ENCODE measurements around the gene ARHGEF39. TPM values are rescaled to one million over a fixed set of nuclear protein-coding genes. Genes with fewer than 3 reads are reported as not detected.

The ARHGEF39 gene
- total and polyA plus RNA-seq, 10 of the 15 experiments (the other 5 are each of a cell fraction or from before 2014, with no cell fraction given) = 2.0 to 28.9 (median 13.2) TPM

DNA sequence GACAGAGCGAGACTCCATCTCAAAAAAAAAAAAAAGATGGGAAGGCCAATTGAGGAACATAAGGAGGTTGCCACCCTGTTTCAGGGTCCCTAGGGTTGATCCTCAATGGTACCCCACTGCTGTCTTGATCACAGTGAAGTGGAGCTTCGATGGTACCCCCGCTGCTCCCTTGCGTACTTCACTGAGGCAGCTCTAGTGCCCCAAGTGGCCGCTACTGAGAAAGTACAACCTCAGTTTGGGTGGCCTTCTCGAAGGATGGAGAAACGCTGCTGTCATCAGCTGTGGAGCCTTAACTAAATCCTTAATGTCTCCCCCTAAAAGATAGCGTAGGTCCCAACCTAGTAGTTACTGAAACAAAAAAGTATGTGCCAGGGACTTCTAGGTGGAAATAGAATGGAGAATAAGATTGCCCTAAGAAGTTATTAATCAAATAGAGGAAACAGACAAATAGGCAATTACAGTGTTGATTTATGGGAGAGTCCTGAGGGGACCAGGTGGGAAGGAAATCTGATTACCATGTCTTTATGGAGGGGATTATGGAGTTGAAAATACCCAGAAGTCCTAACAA is 53.7 kb downstream of the ARHGEF39 start:
- ChIA-PET SMC1A (ENCODE audit: uncharacterized antibody, unreplicated experiment) (interaction anchor here (1.0 to 3.3 kb wide), 7 partner anchors 9 to 115 kb away, joined by 3 to 16 read pairs (median 5); partner anchors contain the start of genes CCDC107 and RMRP), CTCF (interaction anchor here (0.7 to 6.3 kb wide), 25 partner anchors 8 to 179 kb away, joined by 3 to 55 read pairs (median 5); partner anchors contain the start of genes ARHGEF39, CCDC107, CREB3 and GBA2), POLR2A (interaction anchor here (0.6 to 1.2 kb wide), 5 partner anchors 18 to 124 kb away, joined by 3 to 6 read pairs (median 3); partner anchors contain the start of gene SIT1), RAD21 (ENCODE audit: unreplicated experiment) (interaction anchor here (0.5 to 1.3 kb wide), 6 partner anchors 25 to 117 kb away, joined by 3 to 7 read pairs (median 4); partner anchors contain the start of genes CCDC107 and RMRP)
- no peak overlapping the region for H3K9ac ChIP-seq (ENCODE audit: control insufficient read depth, insufficient read depth, low read length)
- intact Hi-C loops (cut with micrococcal nuclease; ENCODE audit: unreplicated experiment) = no loop called here
- H3K4me2 ChIP-seq (ENCODE audit: control insufficient read depth, insufficient read depth) = no peak overlapping the region
- no peaks in the 10 kb centered on the region for H4K20me1 ChIP-seq (ENCODE audit: control insufficient read depth, insufficient read depth)
- TF ChIP-seq FOXK2 (IDR thresholded peaks at IDR 0.05) (no peak), CTCF (IDR thresholded peaks at IDR 0.05 in 2 of 3, conservative IDR thresholded peaks at IDR 0.05 in 1 of 3; ENCODE audit: control insufficient read depth in 2 of 3, extremely low read depth in 1 of 3, insufficient read depth in 1 of 3, low read depth in 3 of 3, low read length in 3 of 3) (peak; percentile 73 to 80 (median 77)), SREBF2 (IDR thresholded peaks at IDR 0.05; ENCODE audit: low read length) (no peak), RCOR1 (conservative IDR thresholded peaks at IDR 0.05; ENCODE audit: low read depth, low read length) (no peak), CBX5 (IDR thresholded peaks at IDR 0.05; ENCODE audit: low read depth) (no peak), RAD21 (IDR thresholded peaks at IDR 0.05; ENCODE audit: insufficient read depth, low read depth, low read length) (peak; percentile 39), CHD4 (IDR thresholded peaks at IDR 0.05) (no peak), ATF3 (IDR thresholded peaks at IDR 0.05; ENCODE audit: borderline replicate concordance, extremely low read depth, low read depth, low read length) (no peak)
- TF ChIP-seq, protein P1, sequence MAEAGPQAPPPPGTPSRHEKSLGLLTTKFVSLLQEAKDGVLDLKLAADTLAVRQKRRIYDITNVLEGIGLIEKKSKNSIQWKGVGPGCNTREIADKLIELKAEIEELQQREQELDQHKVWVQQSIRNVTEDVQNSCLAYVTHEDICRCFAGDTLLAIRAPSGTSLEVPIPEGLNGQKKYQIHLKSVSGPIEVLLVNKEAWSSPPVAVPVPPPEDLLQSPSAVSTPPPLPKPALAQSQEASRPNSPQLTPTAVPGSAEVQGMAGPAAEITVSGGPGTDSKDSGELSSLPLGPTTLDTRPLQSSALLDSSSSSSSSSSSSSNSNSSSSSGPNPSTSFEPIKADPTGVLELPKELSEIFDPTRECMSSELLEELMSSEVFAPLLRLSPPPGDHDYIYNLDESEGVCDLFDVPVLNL (IDR thresholded peaks at IDR 0.05; ENCODE audit: low read depth, low read length) = no peak
- H3K9me3 ChIP-seq (replicated peaks; ENCODE audit: control insufficient read depth, insufficient read depth, low read length) = no peaks in the 10 kb centered on the region
- in situ Hi-C loops (cut with MboI) = no loop called here
- FAIRE-seq (peak; percentile 83), DNase-seq (ENCODE audit: low read depth, low spot score) (no peak), ATAC-seq (peak; percentile 93)
- H3K4me3 ChIP-seq = no peak overlapping the region
- no TSS peak for BruUV-seq (replicated peaks)
- 7% methylated on average over 7 of the region's 8 CpGs for WGBS (ENCODE audit: insufficient coverage, insufficient replicate concordance, low lambda C conversion rate, missing lambda C conversion rate)
- H3K27ac ChIP-seq (ENCODE audit: control insufficient read depth, insufficient read depth) = no peak overlapping the region
- H3K36me3 ChIP-seq (ENCODE audit: control insufficient read depth in 2 of 2, insufficient read depth in 2 of 2, low read length in 1 of 2) = no peaks in the 10 kb centered on the region; a peak in 1 of 4 replicates
- peaks cover under 1% of the 10 kb centered on the region; the same call in 1 of the 2 replicates for H3K4me1 ChIP-seq (ENCODE audit: control insufficient read depth, insufficient read depth, low read length)
- H2AFZ ChIP-seq (ENCODE audit: control insufficient read depth, low read depth, low read length) = no peak overlapping the region
- H3K27me3 ChIP-seq (replicated peaks in 1 of 2; ENCODE audit: control insufficient read depth in 2 of 2, insufficient read depth in 2 of 2, low read length in 1 of 2) = no peaks in the 10 kb centered on the region
- H3K79me2 ChIP-seq (ENCODE audit: control insufficient read depth, insufficient read depth, low read length) = no peaks in the 10 kb centered on the region
